Measurements from ENCODE around the gene FMO5.

FMO5 gene

DNA sequence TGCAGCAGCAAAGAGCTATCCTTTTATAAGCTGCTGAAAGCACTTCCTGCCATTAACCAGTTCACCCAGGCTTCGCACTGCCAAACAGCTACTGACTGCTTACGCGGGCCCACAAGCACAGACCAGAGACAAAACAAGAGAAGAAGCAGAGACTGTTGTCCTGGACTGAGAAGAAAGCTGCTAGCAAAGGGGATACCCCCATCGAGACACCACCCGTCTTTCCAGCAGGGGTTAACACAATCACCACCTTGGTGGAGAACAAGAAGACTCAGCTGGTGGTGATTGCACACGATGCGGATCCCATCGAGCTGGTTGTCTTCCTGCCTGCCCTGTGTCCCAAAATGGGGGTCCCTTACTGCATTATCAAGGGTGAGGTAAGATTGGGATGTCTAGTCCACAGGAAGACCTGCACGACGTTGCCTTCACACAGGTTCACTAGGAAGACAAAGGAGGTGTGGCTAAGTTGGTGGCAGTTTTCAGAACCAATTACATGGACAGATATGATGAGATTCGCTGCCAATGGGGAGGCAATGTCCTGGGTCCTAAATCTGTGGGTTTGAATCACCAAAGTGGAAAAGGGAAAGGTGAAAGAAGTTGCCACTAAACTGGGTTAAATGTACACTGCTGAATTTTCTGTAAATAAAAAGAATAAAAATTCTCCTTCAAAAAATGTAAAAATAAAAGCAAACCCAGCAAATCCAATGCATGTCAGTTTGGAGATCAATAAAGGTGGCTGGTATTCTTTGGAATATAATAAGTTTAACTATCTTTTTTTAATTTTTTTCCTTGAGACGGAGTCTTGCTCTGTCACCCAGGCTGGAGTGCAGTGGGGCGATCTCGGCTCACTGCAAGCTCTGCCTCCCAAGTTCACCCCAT lies 1.2 kb downstream of the FMO5 start:
- no peak overlapping the region for H3K4me2 ChIP-seq
- no peaks in the 10 kb centered on the region; the same call in 1 of the 2 replicates for H3K9me3 ChIP-seq
- no peak overlapping the region for H3K4me3 ChIP-seq
- TF ChIP-seq Cebpa-rat (IDR thresholded peaks at IDR 0.05) = no peak
- peaks cover 11% of the 10 kb centered on the region; the same call in 1 of the 2 replicates for H3K4me1 ChIP-seq
- no peak overlapping the region for H3K27ac ChIP-seq
- no peaks in the 10 kb centered on the region for H3K27me3 ChIP-seq
- no peaks in the 10 kb centered on the region for H4K20me1 ChIP-seq
- H3K36me3 ChIP-seq = no peaks in the 10 kb centered on the region
- H3K9ac ChIP-seq = no peak overlapping the region

DNA sequence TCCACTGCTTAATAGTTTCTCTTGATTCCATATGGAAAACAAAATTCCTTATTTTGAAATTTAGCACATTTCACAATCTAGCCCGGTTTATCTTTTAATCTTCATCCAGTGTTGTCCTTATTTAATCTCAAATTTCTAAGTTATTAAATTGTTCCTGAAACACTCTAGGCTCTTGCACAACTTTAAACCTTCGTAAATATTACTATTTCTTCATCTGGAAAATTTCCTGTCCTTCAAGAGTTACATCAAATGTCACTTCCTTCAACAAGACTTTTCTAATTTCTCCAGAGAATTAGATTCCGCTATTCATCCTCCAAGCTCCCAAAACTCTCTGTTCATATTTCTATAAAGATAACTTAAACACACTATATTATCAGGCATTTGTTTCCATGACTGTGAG lies 6.5 kb downstream of the FMO5 start:
- H3K36me3 ChIP-seq = no peaks in the 10 kb centered on the region
- H3K4me1 ChIP-seq = peaks cover 19% of the 10 kb centered on the region
- H4K20me1 ChIP-seq = no peaks in the 10 kb centered on the region
- TF ChIP-seq Cebpa-rat (IDR thresholded peaks at IDR 0.05) = no peak
- no peak overlapping the region for H3K4me2 ChIP-seq
- H3K9me3 ChIP-seq = no peaks in the 10 kb centered on the region
- H3K9ac ChIP-seq = no peak overlapping the region
- no peak overlapping the region for H3K27ac ChIP-seq
- no peaks in the 10 kb centered on the region for H3K27me3 ChIP-seq
- no peak overlapping the region for H3K4me3 ChIP-seq

- H4K20me1 ChIP-seq = no peaks in the 10 kb centered on the region
- no peak overlapping the region for H3K4me2 ChIP-seq
- H3K9me3 ChIP-seq = no peaks in the 10 kb centered on the region
- no peaks in the 10 kb centered on the region for H3K36me3 ChIP-seq
- peaks cover 19% of the 10 kb centered on the region for H3K4me1 ChIP-seq
- no peak overlapping the region for H3K9ac ChIP-seq
- no peak overlapping the region for H3K4me3 ChIP-seq
- H3K27me3 ChIP-seq = no peaks in the 10 kb centered on the region
- H3K27ac ChIP-seq = no peak overlapping the region
- TF ChIP-seq Cebpa-rat (IDR thresholded peaks at IDR 0.05) = no peak
Measured at GRCh38 chr1:147217141-147217540, 8.0 kb downstream of the FMO5 start.

DNA sequence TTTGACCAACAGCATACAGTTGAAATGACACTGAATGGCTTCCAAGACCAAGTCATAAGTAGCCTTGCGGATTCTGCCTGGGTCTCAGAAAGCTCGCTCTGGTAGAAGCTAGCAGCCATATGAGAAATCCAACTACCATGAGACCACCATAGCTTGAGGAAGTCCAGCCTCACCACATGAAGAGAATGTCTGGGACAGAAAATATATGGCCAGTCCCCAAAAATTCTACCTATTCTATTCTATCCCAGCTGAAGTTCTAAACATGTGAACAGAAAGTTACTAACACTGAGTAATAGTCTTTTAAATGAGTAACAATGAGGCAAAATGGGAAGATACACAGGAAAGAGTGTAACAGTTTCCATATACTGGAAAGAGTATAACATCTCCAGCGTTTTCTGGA lies 9.0 kb downstream of the FMO5 start:
- Histone ChIP-seq H3K4me1 (peaks cover 19% of the 10 kb centered on the region), H3K9ac (no peak overlapping the region), H3K36me3 (no peaks in the 10 kb centered on the region), H3K4me3 (no peak overlapping the region), H4K20me1 (no peaks in the 10 kb centered on the region), H3K9me3 (no peaks in the 10 kb centered on the region), H3K27ac (no peak overlapping the region), H3K4me2 (no peak overlapping the region), H3K27me3 (no peaks in the 10 kb centered on the region)
- no peak for TF ChIP-seq Cebpa-rat (IDR thresholded peaks at IDR 0.05)

DNA sequence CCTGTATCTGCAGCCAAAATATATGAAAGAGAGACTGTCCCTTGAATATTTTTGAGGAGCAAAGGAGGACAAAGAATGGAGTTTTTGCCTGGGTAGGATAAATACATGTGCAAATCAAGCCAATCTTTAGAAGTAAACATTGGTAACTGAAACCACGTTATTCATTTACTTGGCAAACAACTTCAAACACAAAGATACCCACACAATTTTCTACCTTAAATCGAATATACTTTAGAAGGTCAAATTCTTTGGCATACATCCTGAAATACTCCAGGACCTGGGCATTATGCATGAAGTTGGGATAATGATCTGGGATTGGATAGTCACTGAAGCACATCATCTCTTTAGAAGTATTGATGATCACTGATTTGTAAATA lies 9.6 kb downstream of the FMO5 start:
- peaks cover 19% of the 10 kb centered on the region for H3K4me1 ChIP-seq
- no peak for TF ChIP-seq Cebpa-rat (IDR thresholded peaks at IDR 0.05)

DNA sequence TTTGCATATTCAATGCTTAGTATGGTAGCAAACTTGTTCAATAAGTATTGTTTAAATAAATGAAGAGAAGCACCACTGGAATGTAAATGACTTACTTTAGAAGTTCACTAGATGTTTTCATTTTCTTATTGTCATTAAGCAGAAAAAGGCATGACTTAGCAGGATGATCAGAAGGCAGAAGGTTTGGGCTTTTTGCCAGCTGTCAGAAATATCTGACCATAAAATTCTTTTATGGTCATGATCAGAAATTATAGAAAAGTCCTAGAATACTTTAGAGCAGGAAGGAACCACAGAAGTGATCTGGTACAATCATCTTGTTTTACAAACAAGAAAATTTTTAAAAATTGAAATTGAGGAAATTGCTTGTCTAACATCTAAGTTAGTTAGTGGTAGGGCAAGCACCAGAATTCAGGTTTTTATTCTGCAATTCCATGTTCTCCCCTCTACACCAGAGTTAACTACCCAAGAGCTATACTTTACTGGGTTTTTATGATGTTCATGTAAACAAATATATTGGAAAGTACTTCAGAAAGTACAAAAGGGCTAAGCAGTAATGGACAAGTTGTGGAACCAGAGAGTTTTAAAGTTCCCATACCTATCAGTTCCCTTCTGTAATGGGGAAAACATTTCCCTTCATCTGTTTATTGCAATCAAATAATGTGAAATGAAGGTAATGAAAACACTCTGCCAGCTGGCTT lies 10.1 kb downstream of the FMO5 start:
- peak overlapping the region; percentile 35 for H3K4me2 ChIP-seq
- H3K9me3 ChIP-seq = no peaks in the 10 kb centered on the region
- H3K4me3 ChIP-seq = no peak overlapping the region
- H4K20me1 ChIP-seq = no peaks in the 10 kb centered on the region
- peaks cover 19% of the 10 kb centered on the region for H3K4me1 ChIP-seq
- no peak for TF ChIP-seq Cebpa-rat (IDR thresholded peaks at IDR 0.05)
- H3K27ac ChIP-seq = no peak overlapping the region
- H3K9ac ChIP-seq = no peak overlapping the region
- H3K27me3 ChIP-seq = no peaks in the 10 kb centered on the region
- H3K36me3 ChIP-seq = no peaks in the 10 kb centered on the region

More for the DNA sequence above, 9.6 kb downstream of the FMO5 start:
- no peaks in the 10 kb centered on the region for H3K27me3 ChIP-seq
- no peak overlapping the region for H3K9ac ChIP-seq
- H4K20me1 ChIP-seq = no peaks in the 10 kb centered on the region
- H3K4me3 ChIP-seq = no peak overlapping the region
- no peak overlapping the region for H3K27ac ChIP-seq
- no peaks in the 10 kb centered on the region for H3K9me3 ChIP-seq
- 0 out of 2 replicates have a peak overlapping the region, but pooled peaks have one; percentile 35 for H3K4me2 ChIP-seq
- no peaks in the 10 kb centered on the region for H3K36me3 ChIP-seq

DNA sequence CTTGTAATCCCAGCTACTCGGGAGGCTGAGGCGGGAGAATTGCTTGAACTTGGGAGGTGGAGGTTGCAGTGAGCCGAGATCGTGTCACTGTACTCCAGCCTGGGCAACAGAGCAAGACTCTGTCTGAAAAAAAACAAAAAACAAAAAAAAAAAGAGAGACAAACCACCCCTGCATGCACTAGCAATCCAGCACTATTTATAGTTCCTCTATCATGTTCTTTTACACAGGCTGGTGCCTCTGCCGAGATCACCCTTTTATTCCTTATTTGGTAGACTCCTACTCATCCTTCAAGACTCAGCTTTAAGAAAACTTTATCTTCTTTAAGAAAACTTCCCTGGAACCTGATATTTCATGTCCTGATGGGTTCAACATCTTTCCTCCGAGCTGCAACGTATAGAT lies 10.8 kb downstream of the FMO5 start:
- Histone ChIP-seq H3K4me2 (peak overlapping the region; percentile 35), H3K4me1 (peaks cover 19% of the 10 kb centered on the region), H4K20me1 (no peaks in the 10 kb centered on the region), H3K36me3 (no peaks in the 10 kb centered on the region), H3K9ac (no peak overlapping the region), H3K27me3 (no peaks in the 10 kb centered on the region), H3K27ac (no peak overlapping the region), H3K9me3 (no peaks in the 10 kb centered on the region), H3K4me3 (no peak overlapping the region)
- TF ChIP-seq Cebpa-rat (IDR thresholded peaks at IDR 0.05) = no peak

GRCh38 chr1:147213271-147213670 lies 11.9 kb downstream of the FMO5 start:
- H3K4me3 ChIP-seq = no peak overlapping the region
- no peak overlapping the region for H3K27ac ChIP-seq
- no peak overlapping the region for H3K4me2 ChIP-seq
- H3K36me3 ChIP-seq = no peaks in the 10 kb centered on the region; the same call in 1 of the 2 replicates
- TF ChIP-seq Cebpa-rat (IDR thresholded peaks at IDR 0.05) = no peak
- no peaks in the 10 kb centered on the region for H4K20me1 ChIP-seq
- H3K27me3 ChIP-seq = no peaks in the 10 kb centered on the region
- H3K9ac ChIP-seq = no peak overlapping the region
- no peaks in the 10 kb centered on the region for H3K9me3 ChIP-seq
- peaks cover 19% of the 10 kb centered on the region for H3K4me1 ChIP-seq

DNA sequence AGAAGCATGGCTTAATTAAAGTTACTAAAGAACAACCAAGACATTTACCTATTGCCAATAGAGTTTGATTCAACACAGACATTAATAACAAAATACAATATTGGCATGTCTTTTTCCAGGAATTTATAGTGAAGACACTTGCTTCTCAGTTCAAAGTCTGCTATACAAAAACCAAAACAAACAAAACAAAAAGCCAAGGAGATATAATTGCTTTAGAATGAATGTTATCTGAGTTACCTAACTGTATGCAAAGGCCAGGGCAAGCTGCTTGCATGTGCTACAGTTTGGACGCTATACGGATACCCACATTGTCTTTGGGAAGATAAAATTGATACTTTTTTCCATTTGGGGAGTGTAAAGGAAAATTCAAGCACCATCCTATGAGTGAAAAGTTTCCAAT lies 13.6 kb downstream of the FMO5 start:
- Histone ChIP-seq H4K20me1 (no peaks in the 10 kb centered on the region), H3K9ac (no peak overlapping the region), H3K27ac (no peak overlapping the region), H3K27me3 (no peaks in the 10 kb centered on the region), H3K36me3 (no peaks in the 10 kb centered on the region; the same call in 1 of the 2 replicates), H3K9me3 (no peaks in the 10 kb centered on the region), H3K4me3 (no peak overlapping the region), H3K4me1 (peaks cover 19% of the 10 kb centered on the region), H3K4me2 (no peak overlapping the region)
- no peak for TF ChIP-seq Cebpa-rat (IDR thresholded peaks at IDR 0.05)

DNA sequence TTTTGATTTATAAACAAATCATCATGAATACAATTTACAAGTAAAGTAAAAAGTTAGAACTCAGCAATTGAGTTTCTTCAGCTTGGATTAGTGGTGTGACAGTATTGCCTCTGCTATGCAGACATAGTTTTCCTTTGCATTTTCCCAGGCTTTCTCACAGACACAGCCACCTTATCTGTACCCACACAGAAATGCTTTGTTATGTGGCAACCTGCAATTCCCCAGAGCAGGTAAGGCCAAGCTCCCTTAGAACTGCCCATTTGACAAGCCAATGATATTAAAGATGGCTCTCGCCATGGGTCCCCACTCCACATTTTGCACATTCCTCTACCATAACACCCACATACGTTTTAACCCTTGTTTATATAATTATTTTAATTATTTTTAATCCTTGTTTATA lies 14.2 kb downstream of the FMO5 start:
- H3K4me3 ChIP-seq = no peak overlapping the region
- no peaks in the 10 kb centered on the region; the same call in 1 of the 2 replicates for H3K36me3 ChIP-seq
- H3K9ac ChIP-seq = no peak overlapping the region
- H3K9me3 ChIP-seq = no peaks in the 10 kb centered on the region
- no peaks in the 10 kb centered on the region for H3K27me3 ChIP-seq
- no peaks in the 10 kb centered on the region for H4K20me1 ChIP-seq
- no peak overlapping the region for H3K27ac ChIP-seq
- peaks cover 19% of the 10 kb centered on the region for H3K4me1 ChIP-seq
- no peak overlapping the region for H3K4me2 ChIP-seq
- no peak for TF ChIP-seq Cebpa-rat (IDR thresholded peaks at IDR 0.05)
